PC-9 (cell line): ENCODE results near the gene RINL.

Experiments
- CTCF ChIP-seq: fragments of 200-600 bp; sonication (generic); conservative IDR thresholded peaks from 2 replicates; pipeline ENCODE4 v1.6.1; 2017; ENCODE audit warnings: mixed run types, antibody characterized with exemption, mild to moderate bottlenecking, moderate library complexity
- EZH2 ChIP-seq: fragments of 200-600 bp; sonication (generic); IDR thresholded peaks from 2 replicates; pipeline ENCODE4 v1.8.0; 2017; ENCODE audit warnings: antibody characterized with exemption, low read depth

GRCh38 chr19:38907670-38908069 is 29.6 kb upstream of the RINL start:
- TF ChIP-seq CTCF (no peak), EZH2 (no peak)
